Measurements from ENCODE around the gene TMEM150A.
A peak's percentile ranks its signal among the peaks of the same experiment; 100 is the strongest.
"Not testable (repeated sequence)": the region's sequence is repeated elsewhere in the genome, so short reads cannot be mapped to it uniquely, and the experiment has no call there.

The TMEM150A gene

DNA sequence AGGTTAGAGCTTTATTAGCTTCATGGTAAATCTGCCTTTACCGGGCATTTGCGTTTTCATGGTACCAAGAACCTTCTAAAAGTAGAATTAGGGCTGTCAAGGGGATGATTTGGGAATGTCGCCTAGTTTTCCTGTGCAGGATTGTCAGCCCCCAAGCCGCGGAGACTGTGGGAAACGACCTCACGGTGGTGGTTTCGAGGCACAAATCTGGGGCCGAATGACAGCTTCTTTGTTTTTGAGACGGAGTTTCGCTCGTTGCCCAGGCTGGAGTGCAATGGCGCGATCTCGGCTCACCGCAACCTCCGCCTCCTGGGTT, 12.9 kb upstream of the TMEM150A start:
- DNase-seq = no peak
- TF ChIP-seq, protein P1, sequence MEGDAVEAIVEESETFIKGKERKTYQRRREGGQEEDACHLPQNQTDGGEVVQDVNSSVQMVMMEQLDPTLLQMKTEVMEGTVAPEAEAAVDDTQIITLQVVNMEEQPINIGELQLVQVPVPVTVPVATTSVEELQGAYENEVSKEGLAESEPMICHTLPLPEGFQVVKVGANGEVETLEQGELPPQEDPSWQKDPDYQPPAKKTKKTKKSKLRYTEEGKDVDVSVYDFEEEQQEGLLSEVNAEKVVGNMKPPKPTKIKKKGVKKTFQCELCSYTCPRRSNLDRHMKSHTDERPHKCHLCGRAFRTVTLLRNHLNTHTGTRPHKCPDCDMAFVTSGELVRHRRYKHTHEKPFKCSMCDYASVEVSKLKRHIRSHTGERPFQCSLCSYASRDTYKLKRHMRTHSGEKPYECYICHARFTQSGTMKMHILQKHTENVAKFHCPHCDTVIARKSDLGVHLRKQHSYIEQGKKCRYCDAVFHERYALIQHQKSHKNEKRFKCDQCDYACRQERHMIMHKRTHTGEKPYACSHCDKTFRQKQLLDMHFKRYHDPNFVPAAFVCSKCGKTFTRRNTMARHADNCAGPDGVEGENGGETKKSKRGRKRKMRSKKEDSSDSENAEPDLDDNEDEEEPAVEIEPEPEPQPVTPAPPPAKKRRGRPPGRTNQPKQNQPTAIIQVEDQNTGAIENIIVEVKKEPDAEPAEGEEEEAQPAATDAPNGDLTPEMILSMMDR (IDR thresholded peaks at IDR 0.05) = no peak
- H3K9me3 Mint-ChIP-seq = no peaks in the 10 kb centered on the region
- H3K27me3 Mint-ChIP-seq (ENCODE audit: low read depth, poor library complexity) = no peaks in the 10 kb centered on the region
- H3K4me1 Mint-ChIP-seq = peaks cover 21% of the 10 kb centered on the region
- no peak overlapping the region for H3K27ac Mint-ChIP-seq
- peaks cover 6% of the 10 kb centered on the region for H3K36me3 Mint-ChIP-seq (ENCODE audit: low read depth)
- peak overlapping the region; percentile 93 for H3K4me3 Mint-ChIP-seq

DNA sequence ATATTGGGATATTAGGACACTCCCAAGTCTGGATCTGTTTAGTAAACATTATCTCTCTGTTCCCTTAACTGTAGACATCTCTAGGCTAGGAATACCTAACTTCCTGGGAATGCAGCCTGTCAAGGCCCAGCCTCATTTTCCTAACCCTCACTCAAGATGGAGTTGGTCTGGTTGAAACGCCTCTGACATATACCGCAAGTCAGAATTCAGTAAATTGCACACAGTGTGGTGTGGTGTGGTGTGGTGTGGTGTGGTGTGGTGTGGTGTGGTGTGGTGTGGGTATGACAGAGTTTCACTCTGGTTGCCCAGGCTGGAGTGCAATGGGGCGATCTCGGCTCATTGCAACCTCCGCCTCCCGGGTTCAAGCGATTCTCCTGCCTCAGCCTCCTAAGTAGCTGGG, 12.3 kb upstream of the TMEM150A start:
- H3K4me1 Mint-ChIP-seq = peaks cover 25% of the 10 kb centered on the region
- H3K4me3 Mint-ChIP-seq = peak overlapping the region; percentile 18
- peaks cover 10% of the 10 kb centered on the region for H3K36me3 Mint-ChIP-seq (ENCODE audit: low read depth)
- peak overlapping the region; percentile 91 for H3K27ac Mint-ChIP-seq
- H3K9me3 Mint-ChIP-seq; DNase-seq; H3K27me3 Mint-ChIP-seq (ENCODE audit: low read depth, poor library complexity): not testable (repeated sequence)

DNA sequence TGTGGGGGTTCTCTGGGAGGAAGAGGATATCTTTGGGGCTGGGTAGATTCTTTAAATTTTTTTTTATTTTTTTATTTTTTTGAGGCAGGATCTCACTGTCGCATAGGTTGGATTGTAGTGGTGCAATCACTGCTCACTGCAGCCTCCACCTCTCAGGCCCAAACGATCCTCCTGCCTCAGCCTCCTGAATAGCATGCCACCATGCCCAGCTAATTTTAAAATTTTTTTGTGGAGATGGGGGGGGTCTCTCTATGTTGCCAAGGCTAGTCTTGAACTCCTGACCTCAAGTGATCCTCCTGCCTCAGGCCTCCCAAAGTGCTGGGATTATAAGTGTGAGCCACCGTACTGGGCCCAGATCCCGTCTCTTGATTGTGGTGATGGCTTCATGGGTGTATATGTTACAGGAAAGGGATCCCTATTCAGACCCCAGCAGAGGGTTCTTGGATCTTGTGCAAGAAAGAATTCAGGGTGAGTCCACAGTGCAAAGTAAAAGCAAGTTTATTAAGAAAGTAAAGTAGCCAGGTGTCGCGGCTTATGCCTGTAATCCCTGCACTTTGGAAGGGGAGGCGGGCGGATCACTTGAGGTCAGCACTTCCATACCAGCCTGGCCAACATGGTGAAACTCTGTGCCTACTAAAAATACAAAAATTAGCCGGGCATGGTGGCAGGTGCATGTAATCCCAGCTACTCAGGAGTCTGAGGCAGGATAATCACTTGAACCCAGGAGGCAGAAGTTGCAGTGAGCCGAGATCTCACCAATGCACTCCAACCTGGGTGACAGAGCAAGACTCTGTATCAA, 11.4 kb upstream of the TMEM150A start:
- Mint-ChIP-seq H3K27ac (peak overlapping the region; percentile 48), H3K27me3 (ENCODE audit: low read depth, poor library complexity) (no peaks in the 10 kb centered on the region), H3K36me3 (ENCODE audit: low read depth) (peaks cover 15% of the 10 kb centered on the region), H3K4me3 (no peak overlapping the region), H3K9me3 (no peaks in the 10 kb centered on the region), H3K4me1 (peaks cover 32% of the 10 kb centered on the region)
- TF ChIP-seq, protein P1 (IDR thresholded peaks at IDR 0.05) = no peak
- no peak for DNase-seq

DNA sequence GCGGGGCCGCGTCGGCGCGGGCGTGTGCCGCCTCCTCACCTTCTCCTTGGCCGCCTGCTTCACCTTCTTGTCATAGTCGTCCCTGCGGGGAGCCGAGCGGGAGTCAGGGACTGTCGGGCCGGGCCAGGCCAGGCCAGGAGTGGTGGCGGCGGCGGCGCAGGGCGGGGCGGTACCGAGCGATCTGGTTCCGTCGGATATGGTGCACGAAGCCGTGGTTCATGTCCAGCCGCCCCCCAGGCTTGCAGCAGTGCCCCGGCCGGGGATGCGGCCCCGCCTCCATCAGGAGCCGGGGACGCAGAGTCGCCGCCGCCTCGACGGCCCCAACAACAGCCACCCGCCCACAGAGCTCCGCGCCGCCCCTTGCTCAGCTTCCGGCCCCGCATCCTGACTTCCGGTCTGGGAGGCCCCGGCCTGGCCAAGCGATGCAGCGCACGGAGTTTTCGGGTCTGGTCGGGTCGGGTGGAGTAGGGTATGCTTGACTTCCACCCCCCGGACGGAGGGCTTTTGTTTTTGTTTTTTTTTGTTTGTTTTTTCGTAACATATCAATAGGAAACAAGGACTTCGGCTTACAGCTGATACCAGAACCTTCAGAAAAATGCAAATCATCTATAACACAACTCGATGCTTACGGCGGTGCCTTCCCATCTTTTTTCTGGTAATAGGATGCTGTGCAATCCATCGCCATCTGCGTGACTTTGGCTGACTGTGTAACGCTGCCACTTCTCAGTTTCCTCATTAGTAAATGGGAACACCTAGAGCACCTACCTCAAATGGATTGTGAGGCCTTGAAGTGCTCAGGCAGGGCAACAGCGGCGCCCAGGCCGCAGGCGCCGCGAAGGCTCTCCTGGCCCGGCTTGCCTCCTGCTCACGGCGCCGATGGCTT, 9.4 kb upstream of the TMEM150A start, which contains the start of gene C2orf68:
Gene C2orf68, minus strand, starts transcription at position 362 of the 883 bp plus-strand sequence. Its CDS starts 82 bp downstream, at position 280.
- Mint-ChIP-seq H3K4me3 (peak within 1 kb of the TSS; percentile 99), H3K4me1 (peaks cover 35% of the 10 kb centered on the region), H3K27me3 (ENCODE audit: low read depth, poor library complexity) (no peaks in the 10 kb centered on the region), H3K27ac (peak within 1 kb of the TSS; percentile 97), H3K9me3 (no peaks in the 10 kb centered on the region), H3K36me3 (ENCODE audit: low read depth) (peaks cover 28% of the 10 kb centered on the region)
- DNase-seq = peak; percentile 90
- TF ChIP-seq, protein P1 (IDR thresholded peaks at IDR 0.05) = no peak

DNA sequence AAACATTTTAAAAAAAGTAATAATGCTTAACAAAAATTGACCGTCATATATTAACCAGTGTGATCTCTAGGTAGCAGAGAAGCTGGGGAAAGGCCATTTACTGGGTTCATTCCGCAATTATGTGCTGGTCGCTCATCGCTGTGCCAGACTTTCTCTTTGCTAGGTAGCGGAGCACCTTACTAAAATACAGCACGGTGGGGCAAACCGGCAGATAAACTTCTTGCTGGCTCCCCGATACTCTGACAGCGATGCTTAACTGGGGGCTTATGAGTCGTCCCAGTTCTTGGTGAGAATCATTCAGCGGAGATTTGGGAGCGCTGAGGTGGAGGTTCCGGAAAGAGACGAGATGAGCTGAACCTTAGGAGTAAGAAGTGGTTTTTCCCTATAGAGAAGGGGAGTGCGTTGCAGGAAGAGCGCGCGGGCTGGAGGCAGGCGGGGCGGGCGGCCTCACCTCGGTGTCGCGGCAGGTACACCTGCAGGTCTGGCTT, 8.8 kb upstream of the TMEM150A start:
- DNase-seq = no peak
- Mint-ChIP-seq H3K4me1 (peaks cover 35% of the 10 kb centered on the region), H3K9me3 (no peaks in the 10 kb centered on the region), H3K27ac (peak overlapping the region; percentile 92), H3K27me3 (ENCODE audit: low read depth, poor library complexity) (no peaks in the 10 kb centered on the region), H3K4me3 (peak overlapping the region; percentile 99), H3K36me3 (ENCODE audit: low read depth) (peaks cover 30% of the 10 kb centered on the region)
- TF ChIP-seq, protein P1 (IDR thresholded peaks at IDR 0.05) = no peak

Measured in nephron progenitor cell (in vitro differentiated cells).